Mesenchymal stem cell (in vitro differentiated cells and primary cell): ENCODE data around the gene ATP9A.

ENCODE experiments used
- DNase-seq: peaks from one replicate; pipeline ENCODE4 v3.0.0-alpha.2; 2013
- H2AFZ ChIP-seq: one replicate; pipeline ENCODE4 v1.6.1; 2013; ENCODE audit warnings: low read depth, mild to moderate bottlenecking, control low read depth, inconsistent platforms, low read length, moderate library complexity
- H2AK5ac ChIP-seq: 2 replicates; pipeline ENCODE4 v1.6.1; 2013; ENCODE audit warnings: low read length, moderate library complexity, mild to moderate bottlenecking, inconsistent platforms; ENCODE audit not compliant: severe bottlenecking
- H2BK120ac ChIP-seq: one replicate; pipeline ENCODE4 v1.6.1; 2013; ENCODE audit warnings: low read depth, mild to moderate bottlenecking, inconsistent platforms, low read length, moderate library complexity
- H2BK12ac ChIP-seq, 2 experiments: one replicate each; pipeline ENCODE4 v1.6.1; 2013; ENCODE audit warnings: inconsistent platforms in 2 of 2, low read length in 2 of 2, mild to moderate bottlenecking in 2 of 2, moderate library complexity in 2 of 2, control low read depth in 1 of 2
- H2BK15ac ChIP-seq: one replicate; pipeline ENCODE4 v1.6.1; 2013; ENCODE audit warnings: mild to moderate bottlenecking, low read depth, inconsistent platforms; ENCODE audit not compliant: poor library complexity, severe bottlenecking
- H2BK5ac ChIP-seq: 2 replicates; pipeline ENCODE4 v1.6.1; 2013; ENCODE audit warnings: low read depth, mild to moderate bottlenecking, low read length, control low read depth, inconsistent platforms; ENCODE audit not compliant: poor library complexity, severe bottlenecking
- H3K14ac ChIP-seq, 2 experiments: one replicate each; pipeline ENCODE4 v1.6.1; 2013; ENCODE audit warnings: inconsistent platforms in 2 of 2, low read length in 2 of 2, control low read depth in 1 of 2, mild to moderate bottlenecking in 1 of 2, moderate library complexity in 1 of 2
- H3K18ac ChIP-seq, 2 experiments: one replicate each; pipeline ENCODE4 v1.6.1; 2013; ENCODE audit warnings: inconsistent platforms in 2 of 2, low read length in 2 of 2, control low read depth in 1 of 2, low read depth in 1 of 2, mild to moderate bottlenecking in 1 of 2
- H3K23ac ChIP-seq, 2 experiments: one replicate each; pipeline ENCODE4 v1.6.1; 2013; ENCODE audit warnings: inconsistent platforms in 2 of 2, low read length in 2 of 2, mild to moderate bottlenecking in 2 of 2, moderate library complexity in 2 of 2, control low read depth in 1 of 2
- H3K27ac ChIP-seq: 2 replicates; pipeline ENCODE4 v1.5.1; 2013; ENCODE audit warnings: mild to moderate bottlenecking, moderate library complexity, low read length, control low read depth, inconsistent platforms; ENCODE audit not compliant: poor library complexity, severe bottlenecking
- H3K27me3 ChIP-seq, 2 experiments: 2 replicates each; pipeline versions ENCODE4 v1.6.1 to v1.7.0; 2013; ENCODE audit warnings: low read length in 2 of 2, mild to moderate bottlenecking in 2 of 2, moderate library complexity in 2 of 2, control low read depth in 1 of 2, inconsistent platforms in 1 of 2; ENCODE audit not compliant: control insufficient read depth in 1 of 2, insufficient read depth in 1 of 2
- H3K36me3 ChIP-seq, 2 experiments: 2 replicates each; pipeline versions ENCODE4 v1.6.1 to v1.7.0; 2013; ENCODE audit warnings: low read length in 2 of 2, control low read depth in 1 of 2, inconsistent platforms in 1 of 2, low read depth in 1 of 2, mild to moderate bottlenecking in 1 of 2; ENCODE audit not compliant: insufficient read depth in 2 of 2, control insufficient read depth in 1 of 2
- H3K4ac ChIP-seq, 2 experiments: one replicate each; pipeline ENCODE4 v1.6.1; 2013; ENCODE audit warnings: inconsistent platforms in 2 of 2, low read length in 2 of 2, mild to moderate bottlenecking in 2 of 2, moderate library complexity in 2 of 2, control low read depth in 1 of 2, low read depth in 1 of 2
- H3K4me1 ChIP-seq: 2 replicates; pipeline ENCODE4 v1.6.1; 2013; ENCODE audit warnings: low read depth, low read length, control low read depth; ENCODE audit not compliant: control insufficient read depth, insufficient read depth
- H3K4me2 ChIP-seq: 2 replicates; pipeline ENCODE4 v1.6.1; 2013; ENCODE audit warnings: low read length, mild to moderate bottlenecking, inconsistent platforms; ENCODE audit not compliant: poor library complexity, severe bottlenecking
- H3K4me3 ChIP-seq, 2 experiments: 2 replicates each; pipeline versions ENCODE4 v1.5.1 to v1.7.0; 2013; ENCODE audit warnings: low read length in 2 of 2, mild to moderate bottlenecking in 2 of 2, control low read depth in 1 of 2, low read depth in 1 of 2; ENCODE audit not compliant: insufficient read depth in 1 of 2
- H3K79me1 ChIP-seq: replicated peaks from 2 replicates; pipeline ENCODE4 v1.6.1; 2013; ENCODE audit warnings: mild to moderate bottlenecking, control low read depth, low read length, inconsistent platforms; ENCODE audit not compliant: poor library complexity, severe bottlenecking
- H3K9ac ChIP-seq: 2 replicates; pipeline ENCODE4 v1.7.0; 2013; ENCODE audit warnings: mild to moderate bottlenecking, low read length, moderate library complexity
- H3K9me3 ChIP-seq: 2 replicates; pipeline ENCODE4 v1.7.0; 2013; ENCODE audit warnings: mild to moderate bottlenecking, low read length; ENCODE audit not compliant: control insufficient read depth
- H4K8ac ChIP-seq: one replicate; pipeline ENCODE4 v1.6.1; 2013; ENCODE audit warnings: inconsistent platforms, mild to moderate bottlenecking, low read length, moderate library complexity
- H4K91ac ChIP-seq: one replicate; pipeline ENCODE4 v1.6.1; 2013; ENCODE audit warnings: mild to moderate bottlenecking, low read length, inconsistent platforms
- WGBS: methylation state at CpG from one replicate; pipeline ENCODE4 v1.1.7; 2013; ENCODE audit warnings: mixed read lengths; 5-methylcytosine and 5-hydroxymethylcytosine counted together

ATP9A gene

GRCh38 chr20:51799401-51799860 lies 31.2 kb upstream of the ATP9A start:
- 24% methylated on average over 10 of the region's 10 CpGs for WGBS
- DNase-seq, result no peak
- H3K79me1 ChIP-seq, result no peaks in the 10 kb centered on the region
- peaks cover 34 to 45% of the 10 kb centered on the region in 2 experiments for H3K27me3 ChIP-seq
- H3K9ac ChIP-seq, result no peak overlapping the region
- H3K27ac ChIP-seq, result no peak overlapping the region
- no peak overlapping the region for H3K23ac ChIP-seq
- H3K14ac ChIP-seq, result no peak overlapping the region
- H2BK5ac ChIP-seq, result no peak overlapping the region
- H4K91ac ChIP-seq, result no peak overlapping the region
- no peak overlapping the region for H2BK120ac ChIP-seq
- no peak overlapping the region for H4K8ac ChIP-seq
- peaks cover 24% of the 10 kb centered on the region for H3K4me1 ChIP-seq
- no peak overlapping the region for H3K4ac ChIP-seq
- no peak overlapping the region for H3K4me3 ChIP-seq
- no peak overlapping the region for H2BK15ac ChIP-seq
- no peak overlapping the region for H2AFZ ChIP-seq
- H2AK5ac ChIP-seq, result no peak overlapping the region
- peak overlapping the region in 1 of 2 experiments; percentile 38 for H3K18ac ChIP-seq
- no peak overlapping the region for H3K4me2 ChIP-seq
- no peak overlapping the region for H2BK12ac ChIP-seq
- H3K36me3 ChIP-seq, result no peaks in the 10 kb centered on the region
- no peaks in the 10 kb centered on the region for H3K9me3 ChIP-seq

GRCh38 chr20:51797357-51798025 lies 29.3 kb upstream of the ATP9A start:
- Histone ChIP-seq H3K27ac (peak overlapping the region; percentile 23), H3K23ac (no peak overlapping the region), H3K79me1 (no peaks in the 10 kb centered on the region), H2AFZ (no peak overlapping the region), H3K36me3 (no peaks in the 10 kb centered on the region), H2AK5ac (no peak overlapping the region), H3K14ac (no peak overlapping the region), H3K9ac (no peak overlapping the region), H4K91ac (no peak overlapping the region), H3K9me3 (no peaks in the 10 kb centered on the region), H2BK120ac (no peak overlapping the region), H2BK12ac (no peak overlapping the region), H2BK5ac (no peak overlapping the region), H3K4ac (no peak overlapping the region), H3K27me3 (peaks cover 32 to 43% of the 10 kb centered on the region in 2 experiments), H2BK15ac (no peak overlapping the region), H4K8ac (no peak overlapping the region), H3K18ac (no peak overlapping the region), H3K4me1 (peaks cover 26% of the 10 kb centered on the region), H3K4me2 (no peak overlapping the region), H3K4me3 (no peak overlapping the region)
- peak; percentile 79 for DNase-seq
- 0% methylated on average over 1 of the region's 3 CpGs for WGBS

- WGBS, result 88% methylated on average over 3 of the region's 3 CpGs
- no peak overlapping the region for H3K14ac ChIP-seq
Measured at GRCh38 chr20:51796340-51796739, 28.1 kb upstream of the ATP9A start.

DNA sequence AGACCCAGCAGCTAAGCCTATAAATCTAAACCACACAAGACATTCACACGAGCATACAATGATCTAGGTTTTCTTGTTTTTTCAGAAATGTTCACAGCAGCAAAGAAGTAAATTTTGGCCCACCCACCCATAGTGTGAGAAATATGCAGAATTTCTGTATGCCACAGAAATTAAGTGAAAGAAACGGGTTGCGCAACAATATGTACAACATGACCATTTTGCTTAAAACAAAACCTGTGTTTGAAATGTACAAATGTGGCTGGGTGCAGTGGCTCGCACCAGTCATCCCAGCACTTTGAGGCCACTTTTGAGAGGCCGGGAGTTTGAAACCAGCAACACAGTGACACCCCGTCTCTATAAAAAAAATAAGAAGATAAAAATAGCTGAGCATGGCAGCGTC lies 24.8 kb upstream of the ATP9A start:
- Histone ChIP-seq H4K91ac (no peak overlapping the region), H3K9me3 (no peaks in the 10 kb centered on the region), H3K9ac (no peak overlapping the region), H3K4ac (no peak overlapping the region), H2AFZ (no peak overlapping the region), H2AK5ac (no peak overlapping the region), H3K18ac (no peak overlapping the region), H3K27ac (no peak overlapping the region), H3K79me1 (no peaks in the 10 kb centered on the region), H4K8ac (no peak overlapping the region), H3K4me3 (no peak overlapping the region), H2BK12ac (no peak overlapping the region), H2BK5ac (no peak overlapping the region), H3K27me3 (no peaks in the 10 kb centered on the region), H3K14ac (no peak overlapping the region), H2BK15ac (no peak overlapping the region), H3K23ac (no peak overlapping the region), H3K4me2 (no peak overlapping the region), H2BK120ac (no peak overlapping the region), H3K36me3 (peaks cover 0 to 5% of the 10 kb centered on the region in 2 experiments), H3K4me1 (peaks cover 6% of the 10 kb centered on the region)
- no peak for DNase-seq
- WGBS, result 90% methylated on average over 7 of the region's 7 CpGs

More at GRCh38 chr20:51796340-51796739, 28.1 kb upstream of the ATP9A start:
- Histone ChIP-seq H3K79me1 (no peaks in the 10 kb centered on the region), H3K27me3 (peaks cover 22 to 32% of the 10 kb centered on the region in 2 experiments), H2BK5ac (no peak overlapping the region), H3K36me3 (no peaks in the 10 kb centered on the region), H4K8ac (no peak overlapping the region), H2BK15ac (no peak overlapping the region), H3K4me3 (no peak overlapping the region), H3K4ac (no peak overlapping the region), H3K9me3 (no peaks in the 10 kb centered on the region), H3K18ac (no peak overlapping the region), H2AFZ (no peak overlapping the region), H3K9ac (no peak overlapping the region), H4K91ac (no peak overlapping the region), H3K23ac (no peak overlapping the region), H3K4me2 (no peak overlapping the region), H2BK12ac (no peak overlapping the region), H3K27ac (no peak overlapping the region), H3K4me1 (peaks cover 19% of the 10 kb centered on the region), H2AK5ac (no peak overlapping the region), H2BK120ac (no peak overlapping the region)
- DNase-seq, result no peak
